PC-9 (cell line): Measurements from ENCODE around the gene GDPD4.

Experiments used
- EZH2 ChIP-seq: fragments of 200-600 bp; sonication (generic); IDR thresholded peaks from 2 replicates; pipeline ENCODE4 v1.8.0; 2017; ENCODE audit warnings: antibody characterized with exemption, low read depth
- TF ChIP-seq, protein P1 (sequence below): fragments of 200-600 bp; sonication (generic); conservative IDR thresholded peaks from 2 replicates; pipeline ENCODE4 v1.6.1; 2017; ENCODE audit warnings: mixed run types, antibody characterized with exemption, mild to moderate bottlenecking, moderate library complexity

DNA sequence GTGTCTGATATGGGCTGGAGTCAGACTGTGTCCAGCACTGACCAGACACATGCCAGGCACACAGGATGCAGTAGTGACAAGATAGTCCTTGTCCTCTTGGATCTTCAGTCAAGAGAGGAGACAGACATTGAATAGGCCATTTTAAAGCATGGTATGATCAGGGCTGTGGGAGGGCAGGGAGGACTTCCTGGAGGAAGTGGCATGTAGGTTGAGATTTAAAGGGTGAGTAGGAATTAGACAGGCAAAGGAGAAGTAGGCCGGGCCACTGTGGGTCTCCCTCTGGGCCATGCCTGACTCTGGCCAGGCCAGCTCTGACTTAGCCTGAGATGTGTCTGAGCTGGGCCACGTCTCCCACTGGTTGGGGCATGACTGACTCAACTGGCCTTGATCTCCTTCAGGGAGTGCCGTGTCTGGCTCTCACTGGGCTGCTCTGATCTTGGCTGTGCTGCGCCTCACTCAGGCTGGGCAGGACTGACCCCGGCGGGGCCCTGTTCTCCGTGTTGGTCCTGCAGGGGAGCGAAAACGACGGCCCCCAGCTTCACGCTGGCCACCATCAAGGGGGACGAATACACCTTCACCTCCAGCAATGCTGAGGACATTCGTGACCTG lies 102.2 kb downstream of the GDPD4 start:
- TF ChIP-seq, protein P1, sequence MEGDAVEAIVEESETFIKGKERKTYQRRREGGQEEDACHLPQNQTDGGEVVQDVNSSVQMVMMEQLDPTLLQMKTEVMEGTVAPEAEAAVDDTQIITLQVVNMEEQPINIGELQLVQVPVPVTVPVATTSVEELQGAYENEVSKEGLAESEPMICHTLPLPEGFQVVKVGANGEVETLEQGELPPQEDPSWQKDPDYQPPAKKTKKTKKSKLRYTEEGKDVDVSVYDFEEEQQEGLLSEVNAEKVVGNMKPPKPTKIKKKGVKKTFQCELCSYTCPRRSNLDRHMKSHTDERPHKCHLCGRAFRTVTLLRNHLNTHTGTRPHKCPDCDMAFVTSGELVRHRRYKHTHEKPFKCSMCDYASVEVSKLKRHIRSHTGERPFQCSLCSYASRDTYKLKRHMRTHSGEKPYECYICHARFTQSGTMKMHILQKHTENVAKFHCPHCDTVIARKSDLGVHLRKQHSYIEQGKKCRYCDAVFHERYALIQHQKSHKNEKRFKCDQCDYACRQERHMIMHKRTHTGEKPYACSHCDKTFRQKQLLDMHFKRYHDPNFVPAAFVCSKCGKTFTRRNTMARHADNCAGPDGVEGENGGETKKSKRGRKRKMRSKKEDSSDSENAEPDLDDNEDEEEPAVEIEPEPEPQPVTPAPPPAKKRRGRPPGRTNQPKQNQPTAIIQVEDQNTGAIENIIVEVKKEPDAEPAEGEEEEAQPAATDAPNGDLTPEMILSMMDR = no peak
- TF ChIP-seq EZH2 = no peak
